B cell (primary cell): Measurements from ENCODE around the gene EXOC7.

Experiments
- EZH2 ChIP-seq: IDR thresholded peaks from 2 replicates; pipeline ENCODE4 v1.6.1; 2012; ENCODE audit warnings: borderline replicate concordance, low read depth, mild to moderate bottlenecking, moderate library complexity, low read length; ENCODE audit not compliant: insufficient read depth, poor library complexity, severe bottlenecking
- TF ChIP-seq, protein P1 (sequence below): fragments of 200-600 bp; IDR thresholded peaks from one replicate; pipeline ENCODE4 v1.8.0; 2022; ENCODE audit warnings: antibody characterized with exemption, mild to moderate bottlenecking

DNA sequence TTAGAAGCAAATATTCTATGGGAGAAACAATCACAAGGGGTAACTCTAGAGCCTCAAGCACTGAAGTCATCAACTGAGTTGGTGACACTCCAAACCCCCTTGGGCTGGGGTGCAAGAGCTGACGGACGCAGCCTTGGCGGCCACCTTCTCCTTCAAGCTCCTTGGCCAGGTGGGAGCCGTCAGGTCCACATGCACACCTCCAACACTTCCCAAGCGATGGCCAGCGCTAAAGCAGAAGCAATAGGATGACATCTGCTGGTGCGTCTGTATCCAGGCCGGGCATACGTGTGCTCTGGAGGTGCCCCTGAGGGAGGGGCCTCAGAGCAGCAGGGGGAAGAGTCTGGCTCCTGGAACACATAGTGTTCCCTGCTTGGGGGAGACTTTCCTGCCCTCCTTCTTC, 49.6 kb upstream of the EXOC7 start:
- TF ChIP-seq, protein P1, sequence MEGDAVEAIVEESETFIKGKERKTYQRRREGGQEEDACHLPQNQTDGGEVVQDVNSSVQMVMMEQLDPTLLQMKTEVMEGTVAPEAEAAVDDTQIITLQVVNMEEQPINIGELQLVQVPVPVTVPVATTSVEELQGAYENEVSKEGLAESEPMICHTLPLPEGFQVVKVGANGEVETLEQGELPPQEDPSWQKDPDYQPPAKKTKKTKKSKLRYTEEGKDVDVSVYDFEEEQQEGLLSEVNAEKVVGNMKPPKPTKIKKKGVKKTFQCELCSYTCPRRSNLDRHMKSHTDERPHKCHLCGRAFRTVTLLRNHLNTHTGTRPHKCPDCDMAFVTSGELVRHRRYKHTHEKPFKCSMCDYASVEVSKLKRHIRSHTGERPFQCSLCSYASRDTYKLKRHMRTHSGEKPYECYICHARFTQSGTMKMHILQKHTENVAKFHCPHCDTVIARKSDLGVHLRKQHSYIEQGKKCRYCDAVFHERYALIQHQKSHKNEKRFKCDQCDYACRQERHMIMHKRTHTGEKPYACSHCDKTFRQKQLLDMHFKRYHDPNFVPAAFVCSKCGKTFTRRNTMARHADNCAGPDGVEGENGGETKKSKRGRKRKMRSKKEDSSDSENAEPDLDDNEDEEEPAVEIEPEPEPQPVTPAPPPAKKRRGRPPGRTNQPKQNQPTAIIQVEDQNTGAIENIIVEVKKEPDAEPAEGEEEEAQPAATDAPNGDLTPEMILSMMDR: no peak
- no peak for TF ChIP-seq EZH2
